ENCODE data around the gene NFE2L3.

GRCh38 chr7:26167303-26167934, 15.4 kb downstream of the NFE2L3 start:
- TF ChIP-seq SIX5 (IDR thresholded peaks at IDR 0.05; ENCODE audit: borderline replicate concordance in 1 of 2, insufficient read depth in 1 of 2, low read depth in 1 of 2, low read length in 2 of 2) (no peak), ZHX1 (conservative IDR thresholded peaks at IDR 0.05; ENCODE audit: low read length) (no peak), KAT2B (IDR thresholded peaks at IDR 0.05; ENCODE audit: low read depth, low read length) (no peak), NR2C1 (IDR thresholded peaks at IDR 0.05) (no peak), NR2C1 (tag; IDR thresholded peaks at IDR 0.05) (no peak), ZNF717 (CRISPR knock-in tag; IDR thresholded peaks at IDR 0.05) (no peak)
